HepG2 (cell line): ENCODE measurements around the gene BTK. TPM values are rescaled to one million over a fixed set of nuclear protein-coding genes. Genes with fewer than 3 reads are reported as not detected.

Experiments
- PRMT3 ChIP-seq: sonication (generic); formaldehyde crosslinking; IDR thresholded peaks from 2 replicates; pipeline ENCODE4 v1.8.1; 2022; ENCODE audit warnings: low read depth, mild to moderate bottlenecking, moderate library complexity, missing genetic modification reagents, borderline replicate concordance
- TRIM24 ChIP-seq: sonication (generic); formaldehyde crosslinking; IDR thresholded peaks from 2 replicates; pipeline ENCODE4 v1.8.0; 2022; ENCODE audit warnings: mild to moderate bottlenecking, missing genetic modification reagents
- ZNF484 ChIP-seq: sonication (generic); formaldehyde crosslinking; IDR thresholded peaks from 2 replicates; pipeline ENCODE4 v1.5.1; 2020; ENCODE audit warnings: mild to moderate bottlenecking, low read depth, missing genetic modification reagents, borderline replicate concordance
- polyA plus RNA-seq, 8 experiments: library from polyadenylated mRNA; depleted of rRNA in 3 of 8; stranded (reverse) in 7 of 8; unstranded in 1 of 8; fragments of >200 nt; fragmentation: Illumina TruSeq in 4 of 8; extraction: Trizol in 4 of 8; gene quantifications; 2 replicates each; pipeline versions ENCODE4 v1.2.1 to v1.2.3, GENCODE V29; 2011 to 2016; ENCODE audit warnings: low read depth in 4 of 8, missing spikeins in 1 of 8, mixed read lengths in 1 of 8; ENCODE audit not compliant: insufficient read depth in 1 of 8
- total RNA-seq, 5 experiments: library from RNA; depleted of rRNA; stranded (reverse); fragments of >200 nt; fragmentation: Illumina TruSeq; extraction: Trizol; gene quantifications; 2 replicates each; pipeline ENCODE4 v1.2.3, GENCODE V29; 2016; ENCODE audit warnings: low read depth in 1 of 5
- TF ChIP-seq, protein P1 (sequence below): IDR thresholded peaks from 2 replicates; pipeline ENCODE4 v1.6.1; 2016; ENCODE audit warnings: low read depth, missing genetic modification reagents, missing compliant biosample characterization
- TF ChIP-seq, protein P2 (sequence below): sonication (generic); formaldehyde crosslinking; IDR thresholded peaks from 2 replicates; pipeline ENCODE4 v1.8.1; 2023; ENCODE audit warnings: mild to moderate bottlenecking, inconsistent platforms, moderate library complexity, missing genetic modification reagents, borderline replicate concordance
- TF ChIP-seq, protein P3 (sequence below): IDR thresholded peaks from 2 replicates; pipeline ENCODE4 v1.6.1; 2018; ENCODE audit warnings: missing genetic modification reagents

BTK gene
- total and polyA plus RNA-seq, 2 of the 13 experiments (the other 11 are each of a cell fraction or from before 2014, with no cell fraction given), result not detected

DNA sequence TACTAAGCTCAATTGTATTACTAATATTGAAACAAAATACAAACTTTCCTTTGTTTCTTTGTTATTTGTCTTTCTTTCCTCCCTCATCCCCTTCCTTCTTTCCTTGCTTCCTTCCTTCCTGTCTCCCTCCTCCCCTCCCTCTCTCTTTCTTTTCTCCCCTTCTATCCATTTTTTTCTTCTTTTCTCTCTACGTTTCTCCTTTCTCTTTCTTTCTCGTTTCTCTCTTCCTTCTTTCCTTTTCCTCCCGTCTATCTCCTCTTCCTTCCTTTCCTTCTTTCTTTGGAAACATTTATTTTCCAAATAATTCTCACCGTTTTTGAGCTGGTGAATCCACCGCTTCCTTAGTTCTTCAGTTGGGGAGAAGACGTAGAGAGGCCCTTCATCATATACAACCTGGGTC is 16.3 kb downstream of the BTK start (continued):
- TF ChIP-seq, protein P1, sequence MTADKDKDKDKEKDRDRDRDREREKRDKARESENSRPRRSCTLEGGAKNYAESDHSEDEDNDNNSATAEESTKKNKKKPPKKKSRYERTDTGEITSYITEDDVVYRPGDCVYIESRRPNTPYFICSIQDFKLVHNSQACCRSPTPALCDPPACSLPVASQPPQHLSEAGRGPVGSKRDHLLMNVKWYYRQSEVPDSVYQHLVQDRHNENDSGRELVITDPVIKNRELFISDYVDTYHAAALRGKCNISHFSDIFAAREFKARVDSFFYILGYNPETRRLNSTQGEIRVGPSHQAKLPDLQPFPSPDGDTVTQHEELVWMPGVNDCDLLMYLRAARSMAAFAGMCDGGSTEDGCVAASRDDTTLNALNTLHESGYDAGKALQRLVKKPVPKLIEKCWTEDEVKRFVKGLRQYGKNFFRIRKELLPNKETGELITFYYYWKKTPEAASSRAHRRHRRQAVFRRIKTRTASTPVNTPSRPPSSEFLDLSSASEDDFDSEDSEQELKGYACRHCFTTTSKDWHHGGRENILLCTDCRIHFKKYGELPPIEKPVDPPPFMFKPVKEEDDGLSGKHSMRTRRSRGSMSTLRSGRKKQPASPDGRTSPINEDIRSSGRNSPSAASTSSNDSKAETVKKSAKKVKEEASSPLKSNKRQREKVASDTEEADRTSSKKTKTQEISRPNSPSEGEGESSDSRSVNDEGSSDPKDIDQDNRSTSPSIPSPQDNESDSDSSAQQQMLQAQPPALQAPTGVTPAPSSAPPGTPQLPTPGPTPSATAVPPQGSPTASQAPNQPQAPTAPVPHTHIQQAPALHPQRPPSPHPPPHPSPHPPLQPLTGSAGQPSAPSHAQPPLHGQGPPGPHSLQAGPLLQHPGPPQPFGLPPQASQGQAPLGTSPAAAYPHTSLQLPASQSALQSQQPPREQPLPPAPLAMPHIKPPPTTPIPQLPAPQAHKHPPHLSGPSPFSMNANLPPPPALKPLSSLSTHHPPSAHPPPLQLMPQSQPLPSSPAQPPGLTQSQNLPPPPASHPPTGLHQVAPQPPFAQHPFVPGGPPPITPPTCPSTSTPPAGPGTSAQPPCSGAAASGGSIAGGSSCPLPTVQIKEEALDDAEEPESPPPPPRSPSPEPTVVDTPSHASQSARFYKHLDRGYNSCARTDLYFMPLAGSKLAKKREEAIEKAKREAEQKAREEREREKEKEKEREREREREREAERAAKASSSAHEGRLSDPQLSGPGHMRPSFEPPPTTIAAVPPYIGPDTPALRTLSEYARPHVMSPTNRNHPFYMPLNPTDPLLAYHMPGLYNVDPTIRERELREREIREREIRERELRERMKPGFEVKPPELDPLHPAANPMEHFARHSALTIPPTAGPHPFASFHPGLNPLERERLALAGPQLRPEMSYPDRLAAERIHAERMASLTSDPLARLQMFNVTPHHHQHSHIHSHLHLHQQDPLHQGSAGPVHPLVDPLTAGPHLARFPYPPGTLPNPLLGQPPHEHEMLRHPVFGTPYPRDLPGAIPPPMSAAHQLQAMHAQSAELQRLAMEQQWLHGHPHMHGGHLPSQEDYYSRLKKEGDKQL (CRISPR knock-in tag), result no peak
- TF ChIP-seq TRIM24 (no peak), ZNF484 (CRISPR knock-in tag) (no peak), PRMT3 (CRISPR knock-in tag) (no peak)
- TF ChIP-seq, protein P2, sequence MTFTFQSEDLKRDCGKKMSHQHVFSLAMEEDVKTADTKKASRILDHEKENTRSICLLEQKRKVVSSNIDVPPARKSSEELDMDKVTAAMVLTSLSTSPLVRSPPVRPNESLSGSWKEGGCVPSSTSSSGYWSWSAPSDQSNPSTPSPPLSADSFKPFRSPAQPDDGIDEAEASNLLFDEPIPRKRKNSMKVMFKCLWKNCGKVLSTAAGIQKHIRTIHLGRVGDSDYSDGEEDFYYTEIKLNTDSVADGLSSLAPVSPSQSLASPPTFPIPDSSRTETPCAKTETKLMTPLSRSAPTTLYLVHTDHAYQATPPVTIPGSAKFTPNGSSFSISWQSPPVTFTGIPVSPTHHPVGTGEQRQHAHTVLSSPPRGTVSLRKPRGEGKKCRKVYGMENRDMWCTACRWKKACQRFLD (CRISPR knock-in tag), result no peak
- TF ChIP-seq, protein P3, sequence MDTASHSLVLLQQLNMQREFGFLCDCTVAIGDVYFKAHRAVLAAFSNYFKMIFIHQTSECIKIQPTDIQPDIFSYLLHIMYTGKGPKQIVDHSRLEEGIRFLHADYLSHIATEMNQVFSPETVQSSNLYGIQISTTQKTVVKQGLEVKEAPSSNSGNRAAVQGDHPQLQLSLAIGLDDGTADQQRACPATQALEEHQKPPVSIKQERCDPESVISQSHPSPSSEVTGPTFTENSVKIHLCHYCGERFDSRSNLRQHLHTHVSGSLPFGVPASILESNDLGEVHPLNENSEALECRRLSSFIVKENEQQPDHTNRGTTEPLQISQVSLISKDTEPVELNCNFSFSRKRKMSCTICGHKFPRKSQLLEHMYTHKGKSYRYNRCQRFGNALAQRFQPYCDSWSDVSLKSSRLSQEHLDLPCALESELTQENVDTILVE (CRISPR knock-in tag), result no peak
